Right forelimb (tissue), 1 donor: ENCODE measurements around the gene RUNX2.

Experiments used
- DNase-seq: peaks from one replicate; pipeline ENCODE4 v3.0.0-alpha.2; 2018

The RUNX2 gene

DNA sequence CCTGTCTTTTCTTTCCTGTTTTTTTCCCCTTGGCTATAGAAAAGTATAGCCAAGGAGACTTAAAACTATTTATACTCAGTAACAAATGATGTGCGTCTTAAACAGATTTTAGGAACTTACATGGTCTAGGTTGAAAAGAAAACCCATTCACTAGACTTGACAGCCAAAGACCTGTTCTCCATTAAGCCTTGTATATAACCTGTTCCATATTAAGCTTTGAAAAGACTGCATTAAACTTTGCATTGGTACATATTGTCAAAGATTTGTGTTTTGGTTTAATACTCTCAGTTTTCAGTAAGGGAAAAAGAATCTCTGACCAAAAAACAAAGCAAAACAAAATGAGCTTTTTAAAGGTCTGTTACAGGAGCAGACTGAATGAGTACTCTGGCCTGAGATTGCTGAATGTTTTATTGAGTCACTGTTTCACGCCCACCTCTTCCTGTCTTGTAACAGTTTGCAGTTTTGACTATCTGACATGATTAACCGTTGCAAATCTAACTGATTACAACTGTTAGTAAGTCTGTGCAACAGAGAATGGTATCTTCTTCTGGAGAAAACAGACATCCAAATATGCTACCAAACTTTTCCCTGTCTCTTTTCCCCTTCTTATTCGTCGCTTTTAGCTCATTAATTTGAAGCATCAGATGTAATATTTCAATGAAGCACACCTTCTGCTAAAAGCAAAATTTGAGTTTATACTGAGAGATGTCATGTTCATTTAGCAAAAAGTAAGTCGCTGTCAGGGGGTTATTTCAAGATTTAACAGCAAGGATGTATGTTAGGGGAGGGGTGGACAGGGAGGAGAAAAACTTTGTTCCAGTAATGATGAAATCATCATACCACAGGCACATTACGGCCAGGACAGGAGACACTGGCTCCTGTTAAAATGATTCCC, 108.7 kb downstream of the RUNX2 start:
- no peak for DNase-seq

DNA sequence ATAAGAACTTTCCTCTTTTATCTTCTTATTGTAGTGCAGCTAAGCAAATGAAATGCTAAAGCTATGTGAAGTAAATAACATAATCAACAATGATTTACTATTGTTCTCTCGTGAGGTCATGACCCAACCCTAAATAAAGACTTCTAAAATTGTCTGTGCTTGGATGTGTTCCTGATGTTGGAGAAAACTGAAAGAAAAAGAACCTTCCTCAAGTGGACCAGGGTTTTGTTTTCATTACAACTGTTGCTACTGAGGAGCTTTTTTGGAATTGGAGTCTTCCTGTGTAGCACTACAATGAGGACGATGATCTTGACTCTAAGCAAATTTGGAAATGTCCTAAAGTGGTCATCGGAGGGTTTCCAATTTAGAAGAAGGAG, 109.3 kb downstream of the RUNX2 start:
- DNase-seq: no peak

DNA sequence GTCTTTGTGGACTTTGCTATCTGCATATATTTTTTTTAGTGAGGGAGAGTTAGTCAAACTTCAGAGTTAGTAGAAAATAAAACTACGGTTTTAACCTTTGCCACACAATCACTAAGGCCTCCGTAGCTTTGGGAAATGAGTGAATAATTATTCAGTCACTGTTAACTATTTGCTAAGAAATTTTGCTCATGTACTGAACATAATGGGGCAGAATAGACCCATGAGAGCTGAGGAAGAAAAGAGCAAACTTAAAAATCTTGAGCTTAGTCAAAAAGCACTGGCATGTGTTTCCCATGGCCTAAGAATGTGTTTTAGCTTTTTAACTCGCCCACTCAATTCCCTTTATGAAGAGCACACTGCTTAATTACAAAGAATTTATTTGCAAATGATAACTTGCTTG, 110.0 kb downstream of the RUNX2 start:
- DNase-seq: no peak

DNA sequence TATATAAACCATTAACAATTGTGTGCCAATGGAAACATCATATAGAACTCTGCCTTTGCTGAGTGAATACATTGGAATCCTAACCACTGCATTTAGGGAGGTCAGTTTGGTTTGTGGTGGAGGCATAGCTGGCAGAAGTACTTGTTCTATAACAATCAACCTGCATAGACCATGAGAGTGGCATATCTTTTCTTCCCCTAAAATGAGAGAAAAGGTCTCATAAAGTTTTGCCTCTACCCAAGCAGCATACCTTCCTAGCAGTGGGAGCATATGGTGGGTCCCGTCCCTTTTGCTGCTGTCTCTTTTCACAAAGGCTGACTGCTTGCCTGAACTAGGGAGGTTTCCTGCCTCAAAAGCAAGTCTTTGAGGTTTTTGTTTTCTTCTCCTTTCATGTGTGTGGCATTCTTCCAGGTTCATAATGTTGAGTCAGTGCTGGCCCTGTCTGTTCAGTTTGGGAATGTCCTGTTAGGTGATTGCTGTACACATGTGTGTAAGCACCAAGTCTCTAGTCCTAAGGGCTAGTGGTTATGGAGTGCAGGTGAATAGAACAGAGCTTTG, 110.8 kb downstream of the RUNX2 start:
- no peak for DNase-seq

DNA sequence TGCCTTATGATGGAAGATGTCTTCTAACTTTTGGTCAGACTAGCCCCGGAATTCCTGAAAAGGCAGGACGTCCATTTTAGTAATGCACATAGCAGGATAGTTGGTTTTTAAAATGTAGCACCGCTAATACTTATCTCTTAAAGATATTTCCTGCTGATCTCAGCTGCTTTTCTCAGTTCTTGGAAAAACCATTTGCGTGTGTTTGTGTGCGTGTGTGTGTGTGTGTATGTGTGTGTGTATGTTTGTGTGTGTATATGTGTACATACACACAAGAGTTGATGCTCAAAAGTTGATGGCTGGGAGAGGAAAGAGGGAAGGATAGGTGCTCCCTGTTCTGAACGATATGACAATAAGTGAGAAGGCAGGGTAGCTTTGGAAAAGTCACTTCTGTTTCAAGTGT, 111.3 kb downstream of the RUNX2 start:
- DNase-seq: no peak

DNA sequence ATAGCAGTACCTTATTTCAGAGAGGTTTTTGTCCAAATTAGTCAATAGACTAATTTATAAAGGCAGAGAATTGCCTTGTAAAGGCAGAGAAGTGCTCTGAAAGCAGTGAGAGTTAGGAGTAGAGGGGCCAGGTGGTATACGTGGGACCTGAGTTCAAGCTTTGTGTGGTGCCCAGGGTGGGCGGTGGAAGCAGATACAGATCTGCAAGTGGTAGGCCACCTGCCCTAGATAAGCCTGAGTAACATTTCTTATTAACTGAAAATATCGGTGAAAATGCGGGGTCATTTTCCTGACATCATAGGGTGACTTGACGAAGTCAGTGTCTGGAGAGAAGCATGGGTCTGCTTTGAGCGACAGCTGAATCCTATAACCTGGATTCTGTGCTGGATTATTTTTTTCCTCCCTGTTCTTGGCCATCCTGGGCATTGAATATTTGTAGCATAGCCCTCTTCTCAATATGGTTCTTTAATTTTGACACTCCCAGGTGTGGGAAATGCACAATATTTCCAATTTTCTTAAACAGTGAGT, 111.8 kb downstream of the RUNX2 start:
- no peak for DNase-seq

DNA sequence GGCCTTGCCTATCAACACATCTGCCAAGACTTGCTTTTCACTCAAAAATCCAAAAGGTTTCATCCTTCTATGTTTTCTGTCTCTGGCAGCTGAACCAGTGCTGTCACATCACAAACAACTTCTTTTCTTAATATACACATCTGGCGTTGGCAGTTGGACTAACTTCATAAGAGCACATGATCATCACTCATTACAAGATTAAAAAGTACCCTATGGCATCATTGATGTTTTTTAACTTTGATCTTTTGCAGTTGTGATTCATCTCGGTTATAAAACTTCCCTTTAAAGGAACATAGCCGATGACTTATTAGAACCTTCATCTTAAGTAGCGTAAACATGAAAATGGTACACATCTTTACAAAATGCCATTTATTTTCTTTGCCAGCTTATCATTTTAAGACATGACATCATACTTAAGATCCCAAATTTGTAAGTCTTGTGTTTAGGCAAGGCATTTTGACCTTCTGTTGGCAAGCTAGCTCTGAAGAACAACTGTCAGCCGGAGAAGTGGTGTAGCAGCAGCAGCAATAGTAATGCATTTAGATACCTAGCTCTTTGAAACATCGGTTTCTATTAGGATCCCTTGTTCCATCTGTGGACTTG, 113.8 kb downstream of the RUNX2 start:
- DNase-seq: no peak

DNA sequence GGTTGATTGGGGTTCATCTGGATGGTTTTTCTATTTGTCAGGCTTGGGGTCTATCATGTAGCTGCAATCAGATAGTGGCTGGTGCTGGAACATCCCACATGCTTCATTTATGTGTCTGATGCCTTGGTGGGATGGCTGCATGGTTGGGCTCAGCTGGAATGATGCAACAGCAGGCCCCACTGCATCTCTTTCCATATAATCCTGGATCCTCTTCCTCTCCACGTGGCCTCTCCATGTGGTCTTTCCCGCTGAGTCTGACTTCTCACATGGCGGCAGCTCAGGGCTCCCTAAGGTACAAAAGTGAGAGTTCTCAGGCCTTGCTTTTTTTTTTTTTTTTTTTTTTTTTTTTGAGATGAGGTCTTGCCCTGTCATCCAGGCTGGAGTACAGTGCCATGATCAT, 114.6 kb downstream of the RUNX2 start:
- no peak for DNase-seq

DNA sequence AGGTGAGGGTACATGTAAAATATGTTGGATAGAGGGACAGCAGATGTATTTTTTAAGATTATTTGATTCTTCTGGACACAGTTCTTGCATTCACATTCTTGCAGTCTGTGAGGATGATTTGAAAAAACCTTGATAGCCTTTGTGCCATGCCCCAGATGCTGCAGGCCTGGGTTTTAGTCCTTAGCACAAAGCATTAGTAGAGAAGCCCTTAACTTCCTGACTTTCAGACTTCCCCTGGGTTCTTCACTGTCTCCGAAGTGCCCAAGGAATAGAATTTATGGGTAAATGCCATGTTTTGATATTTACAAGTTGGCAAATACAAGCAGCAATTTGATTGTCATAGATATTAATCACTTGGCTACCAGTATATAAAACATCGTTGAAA, 117.2 kb downstream of the RUNX2 start:
- DNase-seq: no peak

DNA sequence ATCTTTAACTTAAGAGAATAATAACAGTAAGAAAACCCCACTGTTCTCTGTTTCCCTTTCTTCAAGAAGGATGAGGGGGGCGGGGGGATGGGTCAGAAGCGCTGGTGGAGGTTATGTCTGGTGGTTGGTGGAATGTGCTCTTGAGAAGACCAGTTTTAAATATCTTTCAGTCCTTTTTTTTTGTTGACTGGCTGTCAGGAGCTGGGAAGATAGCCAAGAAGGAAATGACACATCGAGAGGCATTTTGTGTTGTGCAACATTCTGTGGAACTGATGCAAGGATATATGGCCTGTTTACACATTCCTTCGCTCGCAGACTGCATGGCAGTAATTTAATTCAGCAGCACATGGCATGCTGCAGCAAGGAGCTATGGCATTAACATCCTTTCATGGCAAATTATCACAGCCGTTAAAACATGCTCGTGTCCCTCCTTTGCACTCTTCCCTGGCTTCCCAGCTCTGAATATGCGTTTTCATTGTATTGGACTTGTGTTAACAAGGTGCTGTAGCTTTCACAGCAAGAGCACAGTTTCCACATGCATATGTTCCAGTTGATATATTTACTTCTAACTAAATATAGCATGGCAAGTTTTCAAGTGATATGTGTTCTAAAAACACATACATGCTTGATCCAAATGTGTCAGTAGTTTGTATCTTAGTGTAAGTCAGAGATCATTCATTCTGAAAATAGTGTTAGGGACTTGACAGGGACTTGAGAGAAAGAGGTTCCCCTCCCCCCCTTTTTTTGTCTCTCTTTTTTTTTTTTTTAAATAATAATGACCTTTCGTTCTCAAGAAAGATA, 117.8 kb downstream of the RUNX2 start:
- peak; percentile 56 for DNase-seq

DNA sequence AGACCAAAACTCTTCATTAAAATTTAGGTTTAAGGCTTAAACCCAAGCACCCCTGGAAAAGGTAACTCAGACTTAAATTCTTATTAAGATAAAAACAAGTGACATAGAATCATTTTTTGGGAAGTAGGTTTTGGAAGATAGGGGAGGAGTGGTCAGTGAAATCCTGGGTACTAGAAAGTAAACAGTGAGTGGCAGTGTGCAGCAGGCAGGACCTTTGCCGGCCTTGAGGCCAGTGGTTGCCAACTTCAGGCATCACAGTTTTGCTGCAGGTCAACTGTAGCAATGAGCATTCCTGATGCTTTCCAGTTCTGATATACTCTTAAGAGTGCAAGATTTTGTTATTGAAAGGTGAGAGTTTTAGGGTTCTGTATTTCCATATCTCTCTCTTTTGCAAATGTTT, 118.9 kb downstream of the RUNX2 start:
- DNase-seq: no peak

DNA sequence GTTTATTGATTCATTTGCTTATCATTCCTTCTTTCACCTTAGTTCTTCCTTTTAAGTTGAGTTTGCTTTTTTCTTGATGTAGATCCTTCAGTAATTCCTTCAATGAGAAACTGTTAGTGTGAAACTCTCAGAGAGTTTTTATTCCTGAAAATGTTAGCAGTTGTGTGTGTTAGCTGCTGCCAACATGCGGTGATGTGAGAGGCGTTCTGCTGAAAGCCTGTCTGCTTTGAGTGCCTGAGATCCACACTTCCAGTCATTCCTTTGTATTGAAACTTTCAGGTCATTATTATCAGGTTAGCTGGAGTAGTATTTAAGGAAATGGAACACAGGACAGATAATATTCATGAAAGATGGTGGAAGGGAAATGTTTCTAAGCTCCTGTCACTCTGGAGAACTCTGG, 119.6 kb downstream of the RUNX2 start:
- DNase-seq: no peak

DNA sequence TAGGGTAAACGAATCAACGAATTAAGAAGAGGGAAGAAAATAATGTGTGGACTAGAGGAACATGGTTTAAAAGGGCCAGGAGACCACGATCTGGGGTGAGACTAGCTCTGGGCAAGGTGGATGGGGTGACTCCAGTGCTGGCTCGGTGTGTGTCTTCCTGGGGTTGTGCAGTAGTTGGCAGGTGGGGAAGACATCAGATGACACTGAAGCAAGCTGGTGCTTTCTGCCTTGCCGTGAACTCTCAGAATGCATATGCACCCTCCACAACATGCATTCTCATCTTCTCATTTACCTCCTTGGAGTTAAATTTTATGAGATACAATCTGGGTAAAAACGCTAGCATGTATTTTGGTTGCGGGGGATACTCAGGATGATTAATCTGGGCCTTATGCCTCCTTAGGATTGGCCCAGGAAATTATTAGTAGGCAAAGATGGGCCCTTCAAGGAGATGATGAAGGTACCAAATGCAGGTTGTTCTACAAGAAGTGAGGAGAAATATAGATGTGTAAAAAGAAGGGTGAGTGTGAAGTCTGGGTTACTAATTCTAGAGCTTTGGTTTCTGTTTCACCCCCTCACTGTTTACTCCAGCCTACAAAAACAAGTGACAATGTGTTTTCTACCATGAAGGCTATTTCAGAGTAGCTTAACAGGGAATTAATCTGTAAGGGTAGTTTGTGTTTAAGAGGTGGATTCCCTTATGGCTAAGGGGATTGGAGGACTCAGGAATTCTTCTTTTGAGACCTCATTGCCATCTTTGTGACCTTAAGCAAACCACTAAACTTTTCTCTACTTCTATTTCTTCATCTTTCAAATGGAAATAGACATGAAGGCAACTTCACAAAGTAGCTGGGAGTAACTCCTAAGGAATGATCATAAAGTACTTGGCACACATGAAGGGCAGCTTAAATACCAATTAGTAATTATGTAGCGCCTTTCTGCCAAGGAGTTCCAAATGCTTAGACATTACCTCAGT, 120.6 kb downstream of the RUNX2 start:
- no peak for DNase-seq

DNA sequence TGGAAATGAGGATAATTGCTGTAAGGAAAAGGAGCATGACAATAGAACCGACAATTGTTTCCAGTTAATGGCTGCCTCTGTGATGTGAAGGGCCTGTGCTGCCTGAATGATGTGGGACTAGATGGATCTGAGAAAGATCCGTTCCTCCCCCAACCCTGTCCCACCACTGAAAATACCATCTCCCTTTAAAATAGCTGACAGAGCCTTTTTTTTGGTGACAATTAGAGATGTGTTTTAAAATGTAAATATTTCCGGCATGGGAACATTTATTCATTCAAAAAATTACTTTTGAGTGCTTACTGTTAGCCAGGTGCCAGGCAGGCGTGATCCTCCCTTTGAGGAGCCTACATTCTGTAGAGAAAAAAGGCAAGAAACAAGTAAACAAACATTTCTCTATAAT, 122.0 kb downstream of the RUNX2 start:
- no peak for DNase-seq

DNA sequence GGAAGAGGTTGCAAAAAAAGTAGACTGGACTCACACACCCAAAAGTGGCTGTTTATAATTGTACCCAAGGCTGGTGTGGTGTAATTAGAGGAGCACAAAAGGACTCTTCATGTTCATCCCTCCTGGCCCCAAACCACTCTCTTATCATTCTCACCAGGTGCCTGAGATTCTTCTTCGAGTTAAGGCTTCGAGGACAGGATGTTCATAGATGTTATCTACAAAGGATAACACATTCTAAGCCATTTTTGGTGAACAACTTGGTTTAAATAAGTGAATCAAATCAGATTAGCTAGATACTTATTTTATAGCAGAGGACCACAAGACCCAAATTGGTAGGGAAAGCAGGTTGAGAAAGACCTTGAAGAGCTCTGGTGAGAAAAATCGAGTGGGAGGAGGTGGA, 122.7 kb downstream of the RUNX2 start:
- no peak for DNase-seq

DNA sequence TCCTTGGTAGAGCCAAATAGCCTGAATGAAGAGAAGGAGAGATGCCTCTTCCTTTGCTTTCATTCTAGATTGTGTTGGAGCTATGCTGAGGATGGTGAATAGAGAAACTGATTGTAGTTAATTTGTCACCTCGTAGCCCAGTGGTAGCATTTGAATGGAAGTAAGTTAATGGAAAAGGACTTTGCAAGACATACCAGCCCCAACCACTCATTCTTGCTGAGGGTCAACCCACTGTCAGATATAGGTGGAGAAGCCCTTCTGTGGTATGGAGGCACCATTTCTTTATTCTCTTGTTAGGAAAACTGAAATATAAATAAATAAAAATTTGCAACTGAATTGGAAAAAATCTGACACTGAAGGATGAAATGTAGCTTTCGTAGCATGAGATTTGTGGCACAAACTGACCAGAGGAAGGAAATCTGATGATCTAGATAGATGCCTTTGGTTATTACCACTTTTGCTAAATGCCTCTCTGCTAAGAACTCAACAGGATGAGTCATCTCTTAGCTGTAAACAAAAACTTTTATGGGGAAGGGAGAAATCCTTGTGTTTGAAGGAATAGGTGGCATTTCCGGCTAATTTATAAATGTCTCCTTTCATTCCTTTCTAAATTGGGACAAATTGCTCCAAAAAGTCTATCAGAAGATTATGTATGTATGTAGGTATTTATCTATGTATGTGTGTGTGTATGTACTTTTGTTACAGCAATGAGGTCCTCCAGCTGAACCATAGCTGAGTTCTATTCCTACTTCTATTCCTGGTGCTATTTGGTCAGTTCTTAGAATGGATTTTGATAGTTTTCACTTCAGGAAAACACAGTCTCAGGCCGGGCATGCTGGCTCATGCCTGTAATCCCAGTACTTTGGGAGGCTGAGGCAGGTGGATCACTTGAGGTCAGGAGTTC, 126.1 kb downstream of the RUNX2 start:
- DNase-seq: no peak

DNA sequence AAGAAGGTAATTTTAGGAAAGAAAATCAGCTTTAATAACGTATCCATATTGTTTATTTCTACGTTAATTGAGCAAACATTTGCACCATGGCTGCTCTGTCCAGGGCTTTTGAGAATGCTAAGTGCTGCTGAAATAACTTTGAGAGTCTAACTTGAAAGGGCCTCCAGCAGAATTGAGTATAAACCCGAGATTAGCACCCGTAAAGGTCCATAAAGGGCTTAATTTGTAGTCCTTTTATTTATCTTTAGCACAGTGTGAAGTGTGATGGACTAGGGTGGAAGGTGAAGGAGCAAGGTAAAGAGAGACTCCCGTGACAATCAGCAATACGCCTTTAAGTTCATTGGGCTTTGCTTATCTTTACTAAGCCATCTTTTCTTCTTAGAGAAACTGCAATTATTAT, 127.3 kb downstream of the RUNX2 start:
- DNase-seq: no peak

DNA sequence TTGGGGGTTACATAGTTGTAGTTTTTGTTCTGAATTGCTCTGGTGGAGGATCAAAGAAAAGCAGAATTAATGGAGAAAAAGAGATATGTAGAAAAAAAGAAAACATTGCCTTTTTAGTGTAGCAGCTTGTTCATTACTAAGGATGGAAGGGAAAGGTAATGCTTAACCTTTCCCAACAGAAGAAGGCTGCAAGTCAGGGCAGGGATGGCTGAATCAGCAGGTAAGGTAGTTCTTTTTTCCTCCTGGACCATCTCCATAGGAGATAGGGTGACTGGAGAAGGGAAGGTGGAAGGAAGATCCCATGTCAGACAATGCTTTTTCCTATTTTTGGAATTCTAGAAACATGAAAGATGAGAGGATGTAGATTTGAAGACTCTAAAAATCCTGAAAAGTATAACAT, 129.0 kb downstream of the RUNX2 start:
- no peak for DNase-seq

DNA sequence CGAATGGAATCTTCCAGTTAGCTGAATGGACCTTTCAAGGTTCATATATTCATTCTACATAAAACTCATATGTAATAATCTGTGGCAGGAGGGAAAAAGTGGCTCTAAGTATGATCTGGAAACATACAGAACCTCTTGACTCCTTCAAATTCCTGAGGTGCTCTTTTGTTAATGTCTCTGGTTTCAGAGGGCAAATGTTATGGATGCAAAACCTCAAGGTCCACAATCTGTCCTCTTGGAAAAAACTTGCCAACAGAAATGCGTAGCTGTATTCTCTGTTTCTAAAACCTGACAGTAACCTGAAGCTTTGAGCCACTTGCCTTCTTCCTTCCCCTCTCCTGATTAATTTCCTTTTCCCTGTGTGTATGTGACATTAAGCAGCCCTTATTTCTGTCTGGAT, 130.5 kb downstream of the RUNX2 start:
- no peak for DNase-seq

DNA sequence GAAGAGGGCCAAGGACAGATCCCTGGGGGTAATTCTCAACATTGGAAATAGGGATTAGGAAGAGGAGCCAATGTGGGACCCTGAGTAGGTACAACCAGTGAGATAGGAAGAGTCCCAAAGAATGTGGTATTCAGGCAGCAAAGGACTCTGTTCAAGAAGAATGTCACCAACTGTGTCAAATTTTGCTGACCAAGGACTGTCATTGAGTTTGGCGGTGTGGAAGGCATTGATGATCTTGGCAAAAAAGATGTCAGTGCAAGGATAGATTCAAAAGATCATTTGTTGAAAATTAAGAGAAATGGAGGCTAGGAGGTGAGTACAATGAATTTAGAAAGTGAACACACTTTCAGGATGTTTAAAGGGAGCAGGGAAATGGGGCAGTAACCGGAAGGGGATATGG, 132.0 kb downstream of the RUNX2 start:
- DNase-seq: no peak

DNA sequence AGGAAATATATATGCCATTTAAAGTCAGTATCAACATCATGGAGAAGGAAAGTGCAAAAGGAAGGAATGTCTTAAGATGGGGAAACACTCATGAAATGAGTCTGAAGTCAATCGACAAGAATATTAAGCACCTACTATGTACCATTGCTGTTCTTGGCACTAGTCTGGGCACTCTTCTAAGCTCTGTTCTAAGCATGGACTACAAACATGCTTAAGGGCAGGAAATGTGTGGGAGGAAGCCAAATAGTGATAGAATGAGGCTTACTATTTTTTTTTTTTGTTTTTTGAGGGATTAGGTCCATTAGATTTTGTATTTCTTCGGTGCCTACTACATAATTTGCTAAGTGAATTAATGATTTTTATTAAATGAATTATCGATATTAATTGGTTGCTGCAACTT, 133.4 kb downstream of the RUNX2 start:
- no peak for DNase-seq
